Endothelial cell of umbilical vein (primary cell): ENCODE results near the gene ZFPM1. TPM values are rescaled to one million over a fixed set of nuclear protein-coding genes. Genes with fewer than 3 reads are reported as not detected.

ENCODE experiments used
- BruUV-seq: library from RNA; stranded (reverse); fragments of 400-500 nt; replicated peaks from 2 replicates; lab custom pipeline; 2021; lab: Mats Ljungman, UMichigan
- CTCF ChIA-PET: fragments of 300-600, 350-600 bp; sonication (Branson Sonifier 250); formaldehyde crosslinking; loops from one replicate; lab custom pipeline; 2021; ENCODE audit warnings: antibody characterized with exemption, inconsistent platforms; lab: Charles Lee
- POLR2A ChIA-PET: fragments of 300-600, 350-600 bp; sonication (Branson Sonifier 250); formaldehyde crosslinking; loops from one replicate; lab custom pipeline; 2021; ENCODE audit warnings: antibody characterized with exemption, inconsistent platforms; lab: Charles Lee
- DNase-seq: peaks from one replicate; pipeline ENCODE4 v3.0.0-alpha.2; 2011; ENCODE audit warnings: low read depth, low spot score
- FAIRE-seq: peaks from 2 replicates; lab custom pipeline; 2011; peaks lifted over from hg19 to GRCh38; lab: Jason Lieb, UNC
- H2AFZ ChIP-seq: 2 replicates; pipeline ENCODE4 v1.6.0; 2012; ENCODE audit warnings: low read depth, low read length, control low read depth, inconsistent platforms
- H3K27ac ChIP-seq: 2 replicates; pipeline ENCODE4 v1.5.1; 2011; ENCODE audit warnings: low read depth, mild to moderate bottlenecking, control low read depth, low read length, moderate library complexity; ENCODE audit not compliant: insufficient read depth
- H3K27me3 ChIP-seq, 2 experiments: 2 replicates each; pipeline versions ENCODE4 v1.6.0 to v1.6.1; 2011; ENCODE audit warnings: low read length in 2 of 2, mixed read lengths in 1 of 2; ENCODE audit not compliant: control insufficient read depth in 2 of 2, insufficient read depth in 2 of 2
- H3K36me3 ChIP-seq, 2 experiments: 2 replicates in 1 of 2; 3 replicates in 1 of 2; pipeline ENCODE4 v1.5.1; 2011; ENCODE audit warnings: low read length in 2 of 2, mild to moderate bottlenecking in 1 of 2, moderate library complexity in 1 of 2; ENCODE audit not compliant: control insufficient read depth in 2 of 2, insufficient read depth in 2 of 2; ENCODE audit errors: extremely low read depth in 1 of 2
- H3K4me1 ChIP-seq: 3 replicates; pipeline ENCODE4 v1.5.1; 2011; ENCODE audit warnings: mild to moderate bottlenecking, low read length; ENCODE audit not compliant: control insufficient read depth, insufficient read depth; ENCODE audit errors: extremely low read depth
- H3K4me2 ChIP-seq: 2 replicates; pipeline ENCODE4 v1.6.1; 2011; ENCODE audit warnings: low read length, control low read depth, mixed read lengths; ENCODE audit not compliant: insufficient read depth
- H3K4me3 ChIP-seq, 3 experiments: fragments of 200-600 bp in 1 of 3; sonication (generic), shearing (Covaris generic) in 1 of 3; replicated peaks in 1 of 3; 2 replicates each; pipeline ENCODE4 v1.5.1; 2011 to 2016; ENCODE audit warnings: control low read depth in 3 of 3, low read length in 3 of 3, mild to moderate bottlenecking in 2 of 3, inconsistent platforms in 1 of 3, low read depth in 1 of 3, moderate library complexity in 1 of 3; ENCODE audit not compliant: insufficient read depth in 1 of 3
- H3K79me2 ChIP-seq: 2 replicates; pipeline ENCODE4 v1.6.0; 2012; ENCODE audit warnings: low read length, inconsistent platforms; ENCODE audit not compliant: control insufficient read depth, insufficient read depth
- H3K9ac ChIP-seq: replicated peaks from 2 replicates; pipeline ENCODE3; 2011; ENCODE audit warnings: low read length, control low read depth; ENCODE audit not compliant: insufficient read depth; ENCODE audit errors: extremely low read depth
- H3K9me1 ChIP-seq: replicated peaks from 3 replicates; pipeline ENCODE4 v1.6.0; 2011; ENCODE audit warnings: mild to moderate bottlenecking, low read length; ENCODE audit not compliant: control insufficient read depth, insufficient read depth; ENCODE audit errors: extremely low read depth
- H3K9me3 ChIP-seq: replicated peaks from 2 replicates; pipeline ENCODE4 v1.5.1; 2012; ENCODE audit warnings: low read length, inconsistent platforms; ENCODE audit not compliant: control insufficient read depth, insufficient read depth
- H4K20me1 ChIP-seq: replicated peaks from 2 replicates; pipeline ENCODE3; 2011; ENCODE audit warnings: mild to moderate bottlenecking, low read length; ENCODE audit not compliant: control insufficient read depth, insufficient read depth; ENCODE audit errors: extremely low read depth
- CTCF ChIP-seq, 2 donors: IDR thresholded peaks; 1 replicate in 1 of 2; 2 replicates in 1 of 2; pipeline ENCODE4 v1.5.1; 2011; ENCODE audit warnings: low read length in 2 of 2, mild to moderate bottlenecking in 2 of 2, moderate library complexity in 2 of 2, control low read depth in 1 of 2, inconsistent platforms in 1 of 2, low read depth in 1 of 2; ENCODE audit not compliant: insufficient read depth in 1 of 2; ENCODE audit errors: extremely low read depth in 1 of 2
- EZH2 ChIP-seq: IDR thresholded peaks from 2 replicates; pipeline ENCODE4 v1.6.1; 2012; ENCODE audit warnings: borderline replicate concordance, low read depth, mild to moderate bottlenecking, moderate library complexity, low read length, inconsistent platforms; ENCODE audit not compliant: severe bottlenecking
- FOS ChIP-seq: IDR thresholded peaks from 2 replicates; pipeline ENCODE4 v1.6.1; 2011; ENCODE audit warnings: mild to moderate bottlenecking, low read length, moderate library complexity, borderline replicate concordance; ENCODE audit not compliant: insufficient read depth
- GATA2 ChIP-seq: IDR thresholded peaks from 2 replicates; pipeline ENCODE4 v1.7.0; 2011; ENCODE audit warnings: low read depth, mild to moderate bottlenecking, moderate library complexity, mixed read lengths, low read length; ENCODE audit not compliant: insufficient read length, insufficient read depth
- JUN ChIP-seq: IDR thresholded peaks from 2 replicates; pipeline ENCODE4 v1.6.1; 2011; ENCODE audit warnings: borderline replicate concordance, low read depth; ENCODE audit not compliant: insufficient read length, insufficient read depth
- MAX ChIP-seq: IDR thresholded peaks from 2 replicates; pipeline ENCODE4 v1.6.1; 2011; ENCODE audit not compliant: insufficient read depth, insufficient read length
- MYC ChIP-seq: IDR thresholded peaks from one replicate; pipeline ENCODE4 v1.6.1; 2011; ENCODE audit warnings: mild to moderate bottlenecking, low read depth, low read length
- POLR2A ChIP-seq: IDR thresholded peaks from 2 replicates; pipeline ENCODE4 v1.6.1; 2012; ENCODE audit warnings: low read depth, mild to moderate bottlenecking, control low read depth, low read length
- POLR2AphosphoS5 ChIP-seq: IDR thresholded peaks from 2 replicates; pipeline ENCODE4 v1.6.1; 2012; ENCODE audit warnings: low read depth, mild to moderate bottlenecking, control low read depth, low read length, moderate library complexity; ENCODE audit not compliant: insufficient read depth
- dilution Hi-C: fragments of 300-500 bp; cut with MboI; formaldehyde crosslinking; loops from one replicate; pipeline ENCODE4 v1.15.0; 2019; ENCODE audit warnings: low sequenced_read_pairs; ENCODE audit not compliant: extremely low pct_ligation_motif_present
- intact Hi-C: fragments of 100-400 bp; cut with micrococcal nuclease; formaldehyde crosslinking; loops from one replicate; pipeline ENCODE4 v1.10.0; 2022
- polyA plus RNA-seq, 4 experiments: library from polyadenylated mRNA; depleted of rRNA in 3 of 4; stranded (reverse) in 3 of 4; unstranded in 1 of 4; fragments of >200 nt; gene quantifications; 2 replicates each; pipeline versions ENCODE4 v1.2.1 to v1.2.3, GENCODE V29; 2011 to 2012; ENCODE audit warnings: missing spikeins in 1 of 4
- total RNA-seq: library from RNA; stranded (reverse); gene quantifications from 2 replicates; pipeline ENCODE4 v1.2.3, GENCODE V29; 2021

The ZFPM1 gene
- total and polyA plus RNA-seq, 2 donors (not counting 3 experiments of a cell fraction or from before 2014, with no cell fraction given), result 0.37 to 7.5 TPM

GRCh38 chr16:88405216-88406060 is 47.6 kb upstream of the ZFPM1 start:
- Histone ChIP-seq H3K4me1 (no peaks in the 10 kb centered on the region), H3K9ac (no peak overlapping the region), H3K9me3 (no peaks in the 10 kb centered on the region), H2AFZ (no peak overlapping the region), H3K36me3 (no peaks in the 10 kb centered on the region), H4K20me1 (no peaks in the 10 kb centered on the region), H3K27me3 (no peaks in the 10 kb centered on the region), H3K9me1 (no peaks in the 10 kb centered on the region), H3K79me2 (no peaks in the 10 kb centered on the region), H3K27ac (no peak overlapping the region), H3K4me2 (no peak overlapping the region), H3K4me3 (no peak overlapping the region)
- DNase-seq (no peak), FAIRE-seq (no peak)
- TF ChIP-seq EZH2 (no peak), POLR2AphosphoS5 (no peak), POLR2A (no peak), FOS (no peak), GATA2 (no peak), JUN (no peak), MYC (no peak), MAX (no peak), CTCF (IDR thresholded peaks at IDR 0.05; ENCODE audit: extremely low read depth in 1 of 2, insufficient read depth in 1 of 2, low read depth in 1 of 2, low read length in 2 of 2) (no peak)
- dilution Hi-C loops (no loop called here), intact Hi-C loops (no loop called here)
- ChIA-PET CTCF (interaction anchor here (1.1 kb wide), 1 partner anchor 171 kb away, joined by 3 read pairs; no protein-coding TSS in a partner anchor), POLR2A (no interaction called here)
- no TSS peak for BruUV-seq
